NCI-H510A treated with DMSO at 0.1 percent for 48 hours (cell line): ENCODE data around the gene IGFALS.
A peak's percentile ranks its signal among the peaks of the same experiment; 100 is the strongest.

Experiments used
- DNase-seq: peaks from one replicate; lab custom pipeline; 2025; lab: John Stamatoyannopoulos, UW

IGFALS gene

DNA sequence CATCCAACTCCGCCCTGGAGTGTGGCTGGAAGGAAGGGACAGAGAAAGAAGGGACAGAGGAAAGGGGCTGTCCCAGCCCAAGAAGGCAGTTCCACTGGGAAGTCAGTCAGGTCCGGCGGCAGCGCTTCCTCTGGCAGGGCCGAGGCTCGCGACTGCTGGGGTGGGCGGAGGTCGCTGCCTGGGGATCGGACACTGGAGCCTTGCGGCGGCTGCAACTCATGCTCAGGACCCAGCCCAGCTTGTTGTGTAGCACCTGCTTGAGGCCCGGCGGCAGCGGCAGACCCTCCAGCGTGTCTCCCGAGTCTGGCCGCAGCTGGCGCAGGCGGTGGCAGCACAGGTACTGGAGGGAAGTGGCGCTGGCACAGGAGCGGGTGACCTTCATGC lies 16.5 kb downstream of the IGFALS start:
- no peak for DNase-seq

DNA sequence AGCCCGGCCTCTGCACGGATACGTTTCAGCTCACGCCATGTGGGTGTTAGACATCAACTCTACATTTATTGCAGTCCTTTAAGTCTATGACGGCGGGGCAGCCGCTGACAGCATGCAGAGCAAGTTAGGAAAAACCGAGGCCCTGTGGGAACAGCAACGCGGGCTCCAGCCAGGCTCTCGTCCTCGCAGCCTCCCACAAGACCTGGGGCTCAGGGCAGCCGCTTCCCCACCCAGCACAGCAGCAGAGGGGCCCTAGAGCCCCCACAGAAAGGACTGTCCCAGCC lies 16.9 kb downstream of the IGFALS start:
- DNase-seq: no peak

DNA sequence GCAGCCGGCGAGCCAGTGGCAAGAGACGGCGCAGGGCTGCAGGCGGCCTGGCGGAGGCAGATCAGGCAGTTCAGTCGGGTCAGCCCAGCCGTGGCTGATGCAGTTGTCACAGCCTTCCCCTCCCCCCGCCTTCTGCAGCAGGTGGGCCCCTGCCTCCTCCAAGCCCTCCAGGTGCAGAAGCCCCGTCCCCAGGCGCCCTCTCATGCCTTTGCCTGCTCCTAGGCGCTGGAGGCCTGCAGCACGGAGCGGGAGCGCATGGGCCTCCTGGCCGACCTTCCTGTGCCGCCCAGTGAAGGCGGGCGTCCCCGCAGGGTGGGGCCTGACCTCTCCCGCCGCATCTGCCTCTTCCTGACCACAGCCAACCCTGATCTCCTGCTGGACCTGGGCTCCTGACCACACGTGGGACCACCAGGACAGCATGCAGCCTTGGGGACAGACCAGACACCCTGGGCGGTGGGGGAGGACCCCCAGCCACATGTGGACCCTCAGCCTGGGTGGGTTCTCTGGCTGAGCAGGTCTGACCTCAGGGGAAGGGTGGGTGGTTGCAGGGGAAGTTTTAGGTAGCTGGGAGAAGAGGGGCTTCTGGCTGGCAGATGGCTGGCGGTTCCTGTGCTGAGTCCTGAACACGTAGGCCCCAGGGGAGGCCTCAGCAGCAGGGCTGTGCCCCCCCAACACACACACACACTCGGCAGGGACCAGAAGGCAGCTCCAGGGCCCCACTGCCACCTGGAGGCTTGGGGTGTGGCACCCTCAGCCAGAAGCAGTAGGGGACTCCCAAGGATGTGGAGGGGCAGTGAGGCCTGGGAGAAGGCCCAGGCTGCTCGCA lies 17.4 kb downstream of the IGFALS start:
- no peak for DNase-seq

DNA sequence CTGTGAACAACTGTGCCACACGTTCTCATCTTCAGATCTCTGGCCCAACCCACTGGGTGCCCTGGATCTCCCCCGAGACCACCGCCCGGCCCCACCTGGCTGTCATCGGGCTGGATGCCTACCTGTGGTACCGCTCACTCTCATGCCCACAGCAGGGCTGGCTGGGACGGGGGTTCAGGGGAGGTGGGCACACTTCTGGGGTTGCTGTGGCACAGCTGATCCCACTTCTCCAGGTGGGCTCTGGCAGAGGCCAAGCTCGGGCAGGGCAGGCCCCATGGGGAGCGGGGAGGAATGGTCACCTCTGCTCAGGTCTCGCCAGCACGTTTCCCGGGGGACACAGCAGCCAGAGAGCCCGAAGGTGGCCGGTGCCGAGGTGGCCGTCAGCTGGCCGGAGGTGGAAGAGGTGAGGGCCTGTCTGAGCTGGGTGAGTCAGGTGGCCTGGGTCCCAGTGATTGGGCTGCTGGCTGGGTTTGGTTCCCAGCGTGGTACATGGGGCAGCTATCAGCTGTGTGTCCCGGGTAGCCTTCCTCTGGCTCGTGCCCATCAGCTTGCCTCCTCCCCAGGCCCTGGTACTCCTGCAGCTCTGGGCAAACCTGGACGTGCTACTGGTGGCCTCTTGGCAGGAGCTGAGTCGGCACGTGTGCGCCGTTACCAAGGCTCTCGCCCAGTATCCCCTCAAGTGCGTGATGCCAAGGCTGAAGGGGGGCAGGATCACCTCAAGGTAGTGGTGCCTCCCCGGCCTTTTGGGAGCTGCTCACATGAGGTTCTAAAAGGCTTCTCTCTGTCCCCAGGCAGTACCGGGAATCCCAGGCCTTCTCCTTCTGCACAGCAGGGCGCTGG lies 18.3 kb downstream of the IGFALS start:
- no peak for DNase-seq

DNA sequence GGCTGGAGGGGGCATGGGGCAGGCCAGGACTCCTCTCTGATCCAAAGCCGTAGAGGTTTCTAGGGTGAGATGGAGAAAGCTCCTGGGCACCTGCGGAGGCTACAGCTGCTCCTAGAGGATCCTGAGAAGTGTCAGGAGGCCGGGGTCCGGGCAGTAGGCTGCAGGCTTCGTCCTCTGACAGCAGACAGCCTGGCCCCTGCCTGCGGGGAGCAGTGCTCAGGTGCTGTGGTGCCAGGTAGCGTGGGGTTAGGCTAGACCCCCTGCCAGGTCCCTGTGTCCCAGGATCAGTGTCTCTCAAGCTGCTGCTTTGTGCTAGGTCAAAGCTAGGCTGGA lies 19.1 kb downstream of the IGFALS start:
- DNase-seq: no peak

DNA sequence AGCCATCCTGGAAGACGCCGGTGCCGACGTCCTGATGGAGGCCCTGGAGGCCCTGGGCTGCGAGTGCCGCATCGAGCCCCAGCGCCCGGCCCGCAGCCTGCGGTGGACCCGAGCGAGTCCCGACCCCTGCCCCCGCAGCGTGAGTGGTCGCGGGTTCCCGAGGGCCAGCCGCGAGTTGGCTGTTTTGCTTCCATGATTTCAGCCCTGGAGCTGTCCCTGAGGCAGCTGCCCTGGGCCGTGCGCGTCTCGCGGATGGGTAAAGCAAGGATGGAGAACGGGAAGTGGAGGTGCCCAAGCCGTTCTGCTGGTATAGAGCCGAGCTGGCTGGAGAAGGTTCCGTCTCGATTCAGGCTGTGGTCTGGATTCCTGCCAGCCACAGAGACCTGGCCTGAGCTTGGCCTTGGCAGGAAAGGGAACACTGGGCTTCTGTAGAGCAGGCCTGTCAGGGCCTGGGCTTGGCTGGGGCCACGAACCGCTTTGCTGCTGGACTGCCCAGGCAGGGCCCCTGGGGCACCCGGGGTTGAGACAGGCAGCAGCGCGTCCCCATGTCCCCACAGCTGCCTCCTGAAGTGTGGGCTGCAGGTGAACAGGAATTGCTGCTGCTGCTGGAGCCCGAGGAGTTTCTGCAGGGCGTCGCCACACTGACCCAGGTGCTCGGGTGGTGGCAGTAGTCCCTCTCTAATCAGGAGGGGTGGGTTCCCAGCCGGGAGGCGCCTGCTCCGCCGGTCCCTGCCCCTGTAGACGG lies 19.6 kb downstream of the IGFALS start:
- no peak for DNase-seq

DNA sequence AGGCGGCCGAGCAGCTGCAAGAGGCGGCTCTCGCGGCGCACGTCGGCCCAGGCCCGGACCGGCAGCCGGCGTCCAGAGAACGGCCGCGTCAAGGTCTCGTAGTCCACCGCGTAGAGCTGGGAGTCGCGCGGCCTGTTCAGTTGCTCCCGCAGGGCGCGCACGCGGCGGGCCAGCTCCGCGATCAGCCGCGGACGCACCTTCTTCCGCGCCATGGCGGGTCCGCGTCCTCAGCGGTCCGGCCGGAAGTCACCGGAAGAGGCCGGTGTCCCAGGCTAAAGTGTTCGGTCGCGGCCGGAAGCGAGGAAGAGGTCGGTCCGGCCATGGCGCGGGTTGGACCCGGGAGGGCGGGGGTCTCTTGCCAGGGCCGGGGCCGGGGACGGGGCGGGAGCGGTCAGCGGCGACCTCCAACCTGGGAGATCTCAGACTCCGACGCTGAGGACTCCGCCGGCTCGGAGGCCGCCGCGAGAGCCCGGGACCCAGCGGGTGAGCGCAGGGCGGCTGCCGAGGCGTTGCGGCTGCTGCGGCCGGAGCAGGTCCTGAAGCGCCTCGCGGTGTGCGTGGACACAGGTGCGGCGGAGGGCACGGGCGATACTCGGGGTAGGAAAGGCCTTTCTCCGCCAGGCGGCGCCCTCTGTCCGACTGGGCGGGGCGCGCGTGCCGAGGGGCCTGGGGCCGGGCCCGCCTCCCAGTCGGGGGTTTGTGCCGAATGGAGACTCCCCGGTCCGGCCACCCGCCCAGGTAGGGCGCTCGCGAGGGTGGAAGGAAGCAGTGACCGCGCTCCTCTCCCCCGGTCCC lies 20.4 kb downstream of the IGFALS start, which contains the start of gene MRPS34:
Gene MRPS34, minus strand, starts transcription at position 227 of the 795 bp plus-strand sequence. Its CDS starts 15 bp downstream, at position 212.
- peak; percentile 52 for DNase-seq

DNA sequence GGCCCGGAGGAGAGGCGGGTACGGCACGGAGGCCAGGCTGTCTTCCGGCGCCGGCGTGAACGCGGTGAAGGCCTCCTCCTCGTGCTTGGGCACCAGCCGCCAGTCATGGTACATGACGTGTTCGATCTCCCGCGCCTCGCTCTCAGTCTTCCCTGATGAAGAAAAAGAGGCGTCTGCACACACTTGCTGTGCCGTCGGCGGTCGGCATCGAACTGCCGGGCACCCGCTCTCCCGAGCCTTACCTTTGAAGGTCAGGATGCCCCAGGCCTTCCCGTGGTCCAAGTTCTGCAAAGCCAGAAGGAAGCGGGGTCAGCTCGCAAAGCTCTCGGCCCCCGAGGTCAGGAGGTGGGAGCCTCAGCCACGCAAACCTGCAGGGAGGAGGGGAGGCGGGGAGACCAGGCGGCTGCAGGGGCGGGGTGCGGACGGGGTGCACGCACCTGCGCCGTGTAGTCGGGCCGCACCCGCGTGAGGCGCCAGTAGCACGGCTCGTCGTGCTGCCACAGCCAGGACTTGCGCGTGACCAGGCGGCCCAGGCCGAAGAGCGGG lies 21.1 kb downstream of the IGFALS start, which contains the start of gene EME2:
Gene EME2, plus strand, starts transcription at position 449 of the 546 bp plus-strand sequence. CDS start 418 bp downstream, outside the sequence.
- DNase-seq: no peak

DNA sequence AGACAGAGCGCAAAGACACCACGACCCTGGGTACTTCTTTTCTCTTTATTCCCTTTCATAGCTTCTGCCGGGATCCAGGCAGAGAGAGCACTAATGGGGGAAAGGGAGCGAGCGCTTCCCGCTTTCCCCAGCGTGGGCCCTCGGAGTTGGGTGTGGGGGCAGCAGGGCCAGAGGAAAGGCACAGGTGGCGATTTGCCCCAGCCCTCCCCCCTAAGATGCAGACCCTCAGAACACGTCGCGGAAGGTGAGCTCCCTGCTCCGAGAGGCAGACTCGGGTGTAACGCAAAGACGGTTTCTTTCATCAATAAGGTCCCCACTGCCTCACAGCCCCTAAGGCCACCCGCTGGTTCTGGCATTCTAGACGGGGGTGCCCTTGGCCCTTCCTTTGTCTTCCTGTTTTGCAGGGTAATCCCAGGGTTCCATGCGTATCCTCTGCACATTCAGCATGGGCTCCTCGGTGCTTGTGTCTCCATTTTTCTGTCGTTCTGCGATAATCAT lies 21.6 kb downstream of the IGFALS start:
- DNase-seq: no peak

DNA sequence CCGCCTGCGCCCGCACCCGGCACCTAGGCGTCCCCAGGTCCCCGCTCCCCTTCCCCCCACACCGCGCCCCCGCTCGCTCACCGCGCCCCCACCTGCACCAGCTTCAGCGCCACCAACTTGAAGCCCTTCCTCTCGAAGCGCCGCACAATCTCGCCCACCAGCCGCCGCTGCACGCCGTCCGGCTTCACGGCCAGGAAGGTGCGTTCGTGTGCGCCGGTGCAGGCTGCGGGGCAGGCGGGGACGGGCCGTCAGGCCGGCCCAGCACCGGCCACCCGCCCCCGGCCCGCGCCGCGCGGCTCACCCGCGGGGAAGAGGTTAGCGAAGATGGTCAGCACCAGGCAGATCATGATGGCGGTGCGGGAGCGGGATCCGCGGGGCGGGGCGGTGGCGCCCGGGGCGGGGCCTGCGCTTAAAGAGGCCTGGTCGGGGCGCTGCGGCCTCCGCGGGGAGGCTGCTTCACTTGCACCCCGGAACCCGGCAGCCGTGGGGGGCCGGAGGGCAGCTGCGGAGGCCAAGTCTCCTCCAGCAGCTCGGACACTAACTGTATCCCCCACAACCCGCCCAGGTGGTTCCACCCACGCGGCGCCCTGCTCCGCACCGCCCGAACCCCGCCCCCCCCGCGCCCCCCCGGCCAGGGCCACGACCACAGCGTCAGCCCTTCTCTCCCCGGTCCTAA lies 22.2 kb downstream of the IGFALS start, which contains the start of gene NME3:
Gene NME3, minus strand, starts transcription at position 356 of the 676 bp plus-strand sequence. Its CDS starts 9 bp downstream, at position 347.
- DNase-seq: peak; percentile 18

DNA sequence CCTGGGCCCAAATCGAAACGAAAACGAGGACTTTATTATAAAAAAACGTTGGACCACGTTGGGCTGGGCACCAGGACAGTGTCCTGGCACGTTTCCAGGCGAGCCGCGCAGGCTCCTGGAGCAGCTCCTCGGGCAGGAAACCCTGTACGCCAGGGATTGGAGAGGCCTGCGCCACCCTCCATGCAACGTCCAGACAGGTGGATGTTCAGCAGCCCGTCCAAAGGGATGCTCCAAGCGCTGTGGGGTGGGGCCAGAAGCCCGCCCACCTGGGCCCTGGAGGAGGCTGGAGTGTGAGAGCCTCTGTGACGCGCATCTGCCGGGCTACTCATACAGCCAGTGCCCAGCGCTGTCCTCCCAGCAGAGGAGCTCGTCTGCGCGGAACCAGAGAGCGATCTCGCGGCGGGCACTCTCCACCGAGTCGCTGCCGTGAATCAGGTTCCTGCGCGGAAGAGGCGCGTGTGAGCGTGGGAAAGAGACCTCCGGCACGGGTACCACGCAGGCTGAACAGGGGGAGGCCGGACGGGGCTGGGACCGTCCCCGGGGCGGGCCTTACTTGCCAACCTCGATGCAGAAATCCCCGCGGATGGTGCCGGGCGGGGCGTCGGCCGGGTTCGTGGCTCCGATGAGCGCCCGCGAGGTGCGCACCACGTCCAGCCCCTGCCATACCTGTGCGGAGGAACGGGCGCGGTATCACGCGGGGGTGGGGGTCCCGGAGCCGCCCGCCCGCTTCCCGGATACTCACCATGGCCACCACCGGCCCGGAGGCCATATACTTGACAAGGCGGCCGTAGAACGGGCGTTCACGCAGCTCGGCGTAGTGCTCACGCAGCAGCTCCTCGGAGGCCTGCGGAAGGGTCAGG lies 22.9 kb downstream of the IGFALS start:
- DNase-seq: peak; percentile 73

DNA sequence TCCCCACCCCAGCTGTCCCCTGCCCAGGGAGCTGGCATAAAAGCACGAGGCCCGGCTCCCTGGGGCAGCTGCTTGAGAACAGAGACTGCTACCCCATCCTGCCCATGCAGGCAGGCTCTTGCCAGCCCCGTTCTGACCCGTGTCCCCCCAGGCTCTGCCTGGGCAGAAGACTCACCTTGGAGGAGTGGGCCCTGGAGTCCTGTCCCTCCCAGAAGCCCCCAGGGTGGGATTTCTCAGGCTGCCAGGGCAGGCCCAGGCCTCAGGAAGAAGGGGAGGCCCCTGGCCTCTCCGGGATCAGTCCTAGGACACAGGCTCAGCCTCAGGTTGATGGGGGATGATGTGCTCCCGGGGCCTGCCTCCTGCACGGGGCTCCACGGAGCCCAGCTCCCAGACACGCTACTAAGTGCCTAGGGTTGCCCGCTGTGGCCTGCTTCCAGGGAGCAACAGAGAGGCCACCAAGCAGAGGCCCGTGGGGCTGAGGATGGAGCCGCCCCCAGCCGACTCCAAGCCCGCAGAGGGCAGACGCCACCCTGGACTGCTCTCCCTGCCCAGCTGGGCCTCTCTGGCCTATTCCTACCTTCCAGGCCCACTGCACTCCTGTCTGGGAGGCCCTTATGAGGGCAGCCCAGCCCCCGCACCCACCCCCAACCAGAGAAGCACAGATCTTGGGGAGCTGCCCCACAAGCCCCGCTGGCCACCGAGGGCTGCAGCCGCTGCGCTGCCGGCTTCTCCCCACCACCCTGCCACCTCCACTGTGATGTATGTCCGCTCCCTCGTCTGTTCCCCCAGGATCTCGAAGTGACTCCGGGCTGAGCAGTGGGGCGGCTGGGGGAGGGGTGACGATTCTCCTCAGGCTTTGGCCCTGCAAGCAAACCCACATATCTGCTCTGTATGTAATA lies 23.9 kb downstream of the IGFALS start:
- DNase-seq: no peak

DNA sequence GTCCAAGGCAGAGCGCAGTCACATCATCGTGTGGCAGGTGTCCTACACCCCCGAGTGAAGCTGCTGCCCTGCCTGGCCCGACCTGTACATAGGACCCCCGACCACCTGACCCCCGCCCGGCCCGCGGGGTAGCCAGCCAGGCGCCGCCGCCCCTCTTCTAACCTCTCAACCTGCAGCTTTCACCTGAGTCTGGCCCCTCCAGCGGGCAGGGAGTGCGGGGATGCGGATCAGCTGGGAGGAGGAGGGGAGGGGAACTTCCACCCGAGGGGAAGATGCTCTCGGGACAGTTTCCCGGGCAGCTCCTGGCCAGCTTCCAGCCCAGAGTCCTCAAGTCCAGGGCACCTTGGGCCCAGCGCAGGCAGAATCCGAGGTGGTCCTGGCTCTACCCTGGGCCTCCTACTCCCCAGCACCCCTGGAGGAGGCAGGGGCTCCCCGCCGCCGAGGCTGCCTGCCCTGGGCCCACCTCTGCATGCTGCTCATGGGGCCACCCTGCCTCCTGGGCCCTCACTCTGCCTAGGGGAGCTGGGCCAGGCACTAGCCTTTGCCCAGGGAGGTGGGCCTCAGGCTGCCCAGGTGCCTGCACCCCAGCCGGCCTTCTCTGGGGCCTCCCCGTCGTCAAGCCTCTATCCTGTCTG lies 24.6 kb downstream of the IGFALS start:
- no peak for DNase-seq

DNA sequence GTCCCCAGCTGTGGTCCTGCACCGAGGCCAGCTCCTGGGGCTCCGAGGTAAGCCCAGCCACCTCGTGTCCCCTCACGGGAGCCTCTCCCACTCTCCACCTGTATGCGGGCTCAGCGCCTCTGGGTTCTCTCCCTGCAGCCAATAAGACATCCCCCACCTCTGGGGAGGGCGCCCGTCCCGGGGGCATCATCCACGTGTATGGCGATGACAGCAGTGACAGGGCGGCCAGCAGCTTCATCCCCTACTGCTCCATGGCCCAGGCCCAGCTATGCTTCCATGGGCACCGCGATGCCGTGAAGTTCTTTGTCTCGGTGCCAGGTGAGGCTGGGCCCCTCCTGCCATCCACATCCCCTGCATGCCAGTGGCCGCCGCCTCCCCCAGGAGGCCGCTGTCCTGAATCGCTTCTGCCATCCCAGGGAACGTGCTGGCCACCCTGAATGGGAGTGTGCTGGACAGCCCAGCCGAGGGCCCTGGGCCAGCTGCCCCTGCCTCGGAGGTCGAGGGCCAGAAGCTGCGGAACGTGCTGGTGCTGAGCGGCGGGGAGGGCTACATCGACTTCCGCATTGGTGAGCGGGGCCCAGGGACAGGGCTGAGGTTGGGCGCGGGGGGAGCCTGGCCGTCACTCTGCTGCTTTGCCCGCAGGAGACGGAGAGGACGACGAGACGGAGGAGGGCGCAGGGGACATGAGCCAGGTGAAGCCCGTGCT lies 25.3 kb downstream of the IGFALS start:
- DNase-seq: no peak

DNA sequence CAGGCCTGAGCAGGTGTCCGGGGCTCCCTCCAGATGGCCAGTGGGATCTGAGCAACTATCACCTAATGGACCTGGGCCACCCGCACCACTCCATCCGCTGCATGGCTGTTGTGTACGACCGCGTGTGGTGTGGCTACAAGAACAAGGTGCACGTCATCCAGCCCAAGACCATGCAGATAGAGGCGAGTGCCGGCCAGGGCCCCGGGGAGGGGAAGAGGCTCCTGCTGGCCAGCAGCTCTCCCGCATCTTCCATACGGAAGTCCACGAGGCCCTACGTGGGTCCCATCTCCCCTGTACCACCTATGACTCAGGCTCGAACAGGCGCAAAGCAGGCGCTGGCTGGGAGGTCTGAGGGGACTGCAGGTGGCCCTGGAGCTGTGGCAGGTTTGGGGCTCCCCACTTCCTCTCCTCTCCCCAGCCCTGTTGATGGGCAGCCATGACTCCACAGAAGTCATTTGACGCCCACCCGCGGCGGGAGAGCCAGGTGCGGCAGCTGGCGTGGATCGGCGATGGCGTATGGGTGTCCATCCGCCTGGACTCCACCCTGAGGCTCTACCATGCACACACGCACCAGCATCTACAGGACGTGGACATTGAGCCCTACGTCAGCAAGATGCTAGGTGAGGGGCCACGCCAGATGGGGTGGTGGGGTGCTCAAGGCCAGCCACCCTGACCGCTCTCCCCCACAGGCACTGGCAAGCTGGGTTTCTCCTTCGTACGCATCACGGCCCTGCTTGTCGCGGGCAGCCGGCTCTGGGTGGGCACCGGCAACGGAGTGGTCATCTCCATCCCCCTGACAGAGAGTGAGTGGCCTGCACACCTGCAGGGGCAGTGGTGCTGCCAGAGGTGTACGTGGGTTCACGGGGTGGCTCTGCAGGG lies 26.1 kb downstream of the IGFALS start:
- DNase-seq: no peak

DNA sequence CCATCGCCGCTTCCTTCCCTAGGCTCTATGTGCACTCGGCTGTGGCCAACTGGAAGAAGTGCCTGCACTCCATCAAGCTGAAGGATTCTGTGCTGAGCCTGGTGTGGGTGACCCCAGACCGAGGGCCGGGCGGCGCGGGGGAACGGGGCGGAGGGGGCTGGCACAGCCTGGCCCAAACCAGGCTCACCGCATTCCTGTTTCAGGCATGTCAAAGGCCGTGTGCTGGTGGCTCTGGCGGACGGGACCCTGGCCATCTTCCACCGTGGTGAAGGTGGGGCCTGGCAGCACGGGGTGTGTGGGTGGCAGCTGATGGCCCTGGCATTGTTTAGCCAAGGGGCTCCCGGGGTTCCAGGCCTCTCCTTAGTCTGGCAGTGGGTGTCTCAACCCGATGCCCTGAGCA lies 26.8 kb downstream of the IGFALS start:
- no peak for DNase-seq
